Endothelial cell of umbilical vein (primary cell): ENCODE data around the gene IFIT1B. TPM values are rescaled to one million over a fixed set of nuclear protein-coding genes. Genes with fewer than 3 reads are reported as not detected.

ENCODE experiments used
- BruUV-seq: library from RNA; stranded (reverse); fragments of 400-500 nt; replicated peaks from 2 replicates; lab custom pipeline; 2021; lab: Mats Ljungman, UMichigan
- CTCF ChIA-PET: fragments of 300-600, 350-600 bp; sonication (Branson Sonifier 250); formaldehyde crosslinking; loops from one replicate; lab custom pipeline; 2021; ENCODE audit warnings: antibody characterized with exemption, inconsistent platforms; lab: Charles Lee
- POLR2A ChIA-PET: fragments of 300-600, 350-600 bp; sonication (Branson Sonifier 250); formaldehyde crosslinking; loops from one replicate; lab custom pipeline; 2021; ENCODE audit warnings: antibody characterized with exemption, inconsistent platforms; lab: Charles Lee
- DNase-seq: peaks from one replicate; pipeline ENCODE4 v3.0.0-alpha.2; 2011; ENCODE audit warnings: low read depth, low spot score
- FAIRE-seq: peaks from 2 replicates; lab custom pipeline; 2011; peaks lifted over from hg19 to GRCh38; lab: Jason Lieb, UNC
- H2AFZ ChIP-seq: 2 replicates; pipeline ENCODE4 v1.6.0; 2012; ENCODE audit warnings: low read depth, low read length, control low read depth, inconsistent platforms
- H3K27ac ChIP-seq: 2 replicates; pipeline ENCODE4 v1.5.1; 2011; ENCODE audit warnings: low read depth, mild to moderate bottlenecking, control low read depth, low read length, moderate library complexity; ENCODE audit not compliant: insufficient read depth
- H3K27me3 ChIP-seq, 2 experiments: 2 replicates each; pipeline versions ENCODE4 v1.6.0 to v1.6.1; 2011; ENCODE audit warnings: low read length in 2 of 2, mixed read lengths in 1 of 2; ENCODE audit not compliant: control insufficient read depth in 2 of 2, insufficient read depth in 2 of 2
- H3K36me3 ChIP-seq, 2 experiments: 2 replicates in 1 of 2; 3 replicates in 1 of 2; pipeline ENCODE4 v1.5.1; 2011; ENCODE audit warnings: low read length in 2 of 2, mild to moderate bottlenecking in 1 of 2, moderate library complexity in 1 of 2; ENCODE audit not compliant: control insufficient read depth in 2 of 2, insufficient read depth in 2 of 2; ENCODE audit errors: extremely low read depth in 1 of 2
- H3K4me1 ChIP-seq: 3 replicates; pipeline ENCODE4 v1.5.1; 2011; ENCODE audit warnings: mild to moderate bottlenecking, low read length; ENCODE audit not compliant: control insufficient read depth, insufficient read depth; ENCODE audit errors: extremely low read depth
- H3K4me2 ChIP-seq: 2 replicates; pipeline ENCODE4 v1.6.1; 2011; ENCODE audit warnings: low read length, control low read depth, mixed read lengths; ENCODE audit not compliant: insufficient read depth
- H3K4me3 ChIP-seq, 3 experiments: fragments of 200-600 bp in 1 of 3; sonication (generic), shearing (Covaris generic) in 1 of 3; replicated peaks in 1 of 3; 2 replicates each; pipeline ENCODE4 v1.5.1; 2011 to 2016; ENCODE audit warnings: control low read depth in 3 of 3, low read length in 3 of 3, mild to moderate bottlenecking in 2 of 3, inconsistent platforms in 1 of 3, low read depth in 1 of 3, moderate library complexity in 1 of 3; ENCODE audit not compliant: insufficient read depth in 1 of 3
- H3K79me2 ChIP-seq: 2 replicates; pipeline ENCODE4 v1.6.0; 2012; ENCODE audit warnings: low read length, inconsistent platforms; ENCODE audit not compliant: control insufficient read depth, insufficient read depth
- H3K9ac ChIP-seq: replicated peaks from 2 replicates; pipeline ENCODE3; 2011; ENCODE audit warnings: low read length, control low read depth; ENCODE audit not compliant: insufficient read depth; ENCODE audit errors: extremely low read depth
- H3K9me1 ChIP-seq: replicated peaks from 3 replicates; pipeline ENCODE4 v1.6.0; 2011; ENCODE audit warnings: mild to moderate bottlenecking, low read length; ENCODE audit not compliant: control insufficient read depth, insufficient read depth; ENCODE audit errors: extremely low read depth
- H3K9me3 ChIP-seq: replicated peaks from 2 replicates; pipeline ENCODE4 v1.5.1; 2012; ENCODE audit warnings: low read length, inconsistent platforms; ENCODE audit not compliant: control insufficient read depth, insufficient read depth
- H4K20me1 ChIP-seq: replicated peaks from 2 replicates; pipeline ENCODE3; 2011; ENCODE audit warnings: mild to moderate bottlenecking, low read length; ENCODE audit not compliant: control insufficient read depth, insufficient read depth; ENCODE audit errors: extremely low read depth
- CTCF ChIP-seq, 2 donors: IDR thresholded peaks; 1 replicate in 1 of 2; 2 replicates in 1 of 2; pipeline ENCODE4 v1.5.1; 2011; ENCODE audit warnings: low read length in 2 of 2, mild to moderate bottlenecking in 2 of 2, moderate library complexity in 2 of 2, control low read depth in 1 of 2, inconsistent platforms in 1 of 2, low read depth in 1 of 2; ENCODE audit not compliant: insufficient read depth in 1 of 2; ENCODE audit errors: extremely low read depth in 1 of 2
- EZH2 ChIP-seq: IDR thresholded peaks from 2 replicates; pipeline ENCODE4 v1.6.1; 2012; ENCODE audit warnings: borderline replicate concordance, low read depth, mild to moderate bottlenecking, moderate library complexity, low read length, inconsistent platforms; ENCODE audit not compliant: severe bottlenecking
- FOS ChIP-seq: IDR thresholded peaks from 2 replicates; pipeline ENCODE4 v1.6.1; 2011; ENCODE audit warnings: mild to moderate bottlenecking, low read length, moderate library complexity, borderline replicate concordance; ENCODE audit not compliant: insufficient read depth
- GATA2 ChIP-seq: IDR thresholded peaks from 2 replicates; pipeline ENCODE4 v1.7.0; 2011; ENCODE audit warnings: low read depth, mild to moderate bottlenecking, moderate library complexity, mixed read lengths, low read length; ENCODE audit not compliant: insufficient read length, insufficient read depth
- JUN ChIP-seq: IDR thresholded peaks from 2 replicates; pipeline ENCODE4 v1.6.1; 2011; ENCODE audit warnings: borderline replicate concordance, low read depth; ENCODE audit not compliant: insufficient read length, insufficient read depth
- MYC ChIP-seq: IDR thresholded peaks from one replicate; pipeline ENCODE4 v1.6.1; 2011; ENCODE audit warnings: mild to moderate bottlenecking, low read depth, low read length
- POLR2A ChIP-seq: IDR thresholded peaks from 2 replicates; pipeline ENCODE4 v1.6.1; 2012; ENCODE audit warnings: low read depth, mild to moderate bottlenecking, control low read depth, low read length
- POLR2AphosphoS5 ChIP-seq: IDR thresholded peaks from 2 replicates; pipeline ENCODE4 v1.6.1; 2012; ENCODE audit warnings: low read depth, mild to moderate bottlenecking, control low read depth, low read length, moderate library complexity; ENCODE audit not compliant: insufficient read depth
- dilution Hi-C: fragments of 300-500 bp; cut with MboI; formaldehyde crosslinking; loops from one replicate; pipeline ENCODE4 v1.15.0; 2019; ENCODE audit warnings: low sequenced_read_pairs; ENCODE audit not compliant: extremely low pct_ligation_motif_present
- intact Hi-C: fragments of 100-400 bp; cut with micrococcal nuclease; formaldehyde crosslinking; loops from one replicate; pipeline ENCODE4 v1.10.0; 2022
- polyA plus RNA-seq, 4 experiments: library from polyadenylated mRNA; depleted of rRNA in 3 of 4; stranded (reverse) in 3 of 4; unstranded in 1 of 4; fragments of >200 nt; gene quantifications; 2 replicates each; pipeline versions ENCODE4 v1.2.1 to v1.2.3, GENCODE V29; 2011 to 2012; ENCODE audit warnings: missing spikeins in 1 of 4
- total RNA-seq: library from RNA; stranded (reverse); gene quantifications from 2 replicates; pipeline ENCODE4 v1.2.3, GENCODE V29; 2021
- TF ChIP-seq, protein P1 (sequence below): IDR thresholded peaks from 2 replicates; pipeline ENCODE4 v1.6.1; 2011; ENCODE audit not compliant: insufficient read depth, insufficient read length

IFIT1B gene
- total and polyA plus RNA-seq, 2 donors (not counting 3 experiments of a cell fraction or from before 2014, with no cell fraction given) = not detected

DNA sequence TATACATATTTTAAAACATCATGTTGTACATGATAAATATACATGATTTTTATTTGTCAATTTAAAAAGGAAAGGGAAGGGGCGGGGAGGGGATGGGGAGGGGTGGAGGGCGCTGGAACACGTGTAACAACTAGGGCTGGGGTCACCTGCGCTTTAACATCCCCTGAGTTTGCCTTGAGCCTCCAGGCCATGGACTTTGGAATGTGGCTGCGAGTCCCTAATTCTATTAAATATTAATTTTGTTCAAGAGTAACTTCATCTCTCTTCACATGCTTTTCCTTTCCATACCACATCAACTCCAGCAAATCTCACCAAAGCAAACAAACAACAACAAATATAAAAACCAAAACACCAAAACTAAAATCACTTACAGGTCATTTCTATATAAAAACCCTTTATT, 47.1 kb downstream of the IFIT1B start:
- H3K9me3 ChIP-seq = no peaks in the 10 kb centered on the region
- FAIRE-seq (no peak), DNase-seq (no peak)
- dilution Hi-C loops = no loop called here
- no peak overlapping the region for H3K4me2 ChIP-seq
- no peak overlapping the region for H3K27ac ChIP-seq
- TF ChIP-seq JUN = no peak
- no peak for TF ChIP-seq FOS
- no peak for TF ChIP-seq CTCF (IDR thresholded peaks at IDR 0.05; ENCODE audit: extremely low read depth in 1 of 2, insufficient read depth in 1 of 2, low read depth in 1 of 2, low read length in 2 of 2)
- TF ChIP-seq POLR2AphosphoS5 = no peak
- TF ChIP-seq, protein P1, sequence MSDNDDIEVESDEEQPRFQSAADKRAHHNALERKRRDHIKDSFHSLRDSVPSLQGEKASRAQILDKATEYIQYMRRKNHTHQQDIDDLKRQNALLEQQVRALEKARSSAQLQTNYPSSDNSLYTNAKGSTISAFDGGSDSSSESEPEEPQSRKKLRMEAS = no peak
- no peak for TF ChIP-seq POLR2A
- TF ChIP-seq MYC = no peak
- no peak for TF ChIP-seq GATA2
- no peak for TF ChIP-seq EZH2
- no TSS peak for BruUV-seq
- intact Hi-C loops = no loop called here
- H3K27me3 ChIP-seq = no peaks in the 10 kb centered on the region
- no peaks in the 10 kb centered on the region for H3K79me2 ChIP-seq
- H3K4me1 ChIP-seq = no peaks in the 10 kb centered on the region
- CTCF ChIA-PET = interaction anchor here (2.8 to 5.8 kb wide), 2 partner anchors 138 to 140 kb away, joined by 16 to 41 read pairs; no protein-coding TSS in a partner anchor
- H4K20me1 ChIP-seq = no peaks in the 10 kb centered on the region
- POLR2A ChIA-PET = no interaction called here
- H3K36me3 ChIP-seq = no peaks in the 10 kb centered on the region
- H3K4me3 ChIP-seq = no peak overlapping the region
- H3K9ac ChIP-seq = no peak overlapping the region
- H2AFZ ChIP-seq = no peak overlapping the region
- H3K9me1 ChIP-seq = no peaks in the 10 kb centered on the region
